Peyer's patch (tissue), 4 donors: ENCODE data around the gene PLEKHA7.

ENCODE experiments used
- POLR2A ChIP-seq, 2 donors: fragments of 450-650 bp; IDR thresholded peaks; one replicate each; pipeline ENCODE4 v1.5.1; 2017; ENCODE audit warnings: antibody characterized with exemption in 2 of 2, mild to moderate bottlenecking in 2 of 2, moderate library complexity in 2 of 2
- TF ChIP-seq, protein P1 (sequence below), 6 experiments: fragments of 450-650 bp in 4 of 6; fragments of 200-600 bp in 2 of 6; sonication (generic) in 1 of 6; IDR thresholded peaks; one replicate each; pipeline ENCODE4 v1.5.1; 2017 to 2019; ENCODE audit warnings: antibody characterized with exemption in 6 of 6, mild to moderate bottlenecking in 3 of 6, moderate library complexity in 1 of 6

DNA sequence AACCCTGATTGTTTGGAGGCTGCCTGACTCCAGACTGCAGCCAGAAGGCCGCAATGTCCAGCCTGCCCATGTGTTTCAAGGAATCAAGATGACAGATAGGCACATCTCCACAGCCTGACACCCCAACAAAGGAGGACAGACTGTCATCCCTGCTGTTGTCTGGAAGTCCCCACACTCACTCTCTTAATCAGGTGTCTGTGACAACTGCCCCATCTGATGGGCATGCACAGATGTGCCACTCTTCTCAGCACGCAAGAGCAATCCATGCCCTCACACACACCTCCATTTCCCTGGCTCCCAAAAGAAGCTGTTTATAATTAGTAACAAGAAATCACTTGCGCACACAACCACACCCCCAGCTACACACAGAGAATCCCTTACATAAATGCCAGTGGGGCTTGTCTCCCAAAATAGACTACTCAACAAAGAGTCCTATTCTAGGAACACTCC, 158.2 kb downstream of the PLEKHA7 start:
- TF ChIP-seq POLR2A (IDR thresholded peaks at IDR 0.05) = no peak
- TF ChIP-seq, protein P1, sequence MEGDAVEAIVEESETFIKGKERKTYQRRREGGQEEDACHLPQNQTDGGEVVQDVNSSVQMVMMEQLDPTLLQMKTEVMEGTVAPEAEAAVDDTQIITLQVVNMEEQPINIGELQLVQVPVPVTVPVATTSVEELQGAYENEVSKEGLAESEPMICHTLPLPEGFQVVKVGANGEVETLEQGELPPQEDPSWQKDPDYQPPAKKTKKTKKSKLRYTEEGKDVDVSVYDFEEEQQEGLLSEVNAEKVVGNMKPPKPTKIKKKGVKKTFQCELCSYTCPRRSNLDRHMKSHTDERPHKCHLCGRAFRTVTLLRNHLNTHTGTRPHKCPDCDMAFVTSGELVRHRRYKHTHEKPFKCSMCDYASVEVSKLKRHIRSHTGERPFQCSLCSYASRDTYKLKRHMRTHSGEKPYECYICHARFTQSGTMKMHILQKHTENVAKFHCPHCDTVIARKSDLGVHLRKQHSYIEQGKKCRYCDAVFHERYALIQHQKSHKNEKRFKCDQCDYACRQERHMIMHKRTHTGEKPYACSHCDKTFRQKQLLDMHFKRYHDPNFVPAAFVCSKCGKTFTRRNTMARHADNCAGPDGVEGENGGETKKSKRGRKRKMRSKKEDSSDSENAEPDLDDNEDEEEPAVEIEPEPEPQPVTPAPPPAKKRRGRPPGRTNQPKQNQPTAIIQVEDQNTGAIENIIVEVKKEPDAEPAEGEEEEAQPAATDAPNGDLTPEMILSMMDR (IDR thresholded peaks at IDR 0.05) = no peak
